Psoas muscle (tissue), 8 donors: ENCODE data around the gene DKKL1. TPM values are rescaled to one million over a fixed set of nuclear protein-coding genes. Genes with fewer than 3 reads are reported as not detected.

ENCODE experiments used
- ATAC-seq, 4 donors: fragments of 200-7000 bp; cut with Tn5 transposase; one replicate each; pipeline ENCODE4 v1.9.1; 2020; ENCODE audit warnings: moderate library complexity in 3 of 4, mild to moderate bottlenecking in 2 of 4
- DNase-seq, 2 donors: peaks; one replicate each; pipeline ENCODE4 v3.0.0-alpha.2; 2020
- H3K27ac ChIP-seq: fragments of 200-600 bp; one replicate; pipeline ENCODE4 v1.8.0; 2022
- H3K27me3 ChIP-seq, 3 donors: fragments of 200-600 bp in 1 of 3; one replicate each; pipeline versions ENCODE4 v1.6.1 to v1.8.0; 2013 to 2022; ENCODE audit warnings: low read length in 2 of 3, mild to moderate bottlenecking in 2 of 3, moderate library complexity in 1 of 3; ENCODE audit not compliant: insufficient read depth in 3 of 3
- H3K36me3 ChIP-seq, 2 donors: fragments of 200-600 bp in 1 of 2; one replicate each; pipeline versions ENCODE4 v1.6.1 to v1.8.0; 2013 to 2022; ENCODE audit warnings: low read depth in 1 of 2, mild to moderate bottlenecking in 1 of 2, moderate library complexity in 1 of 2; ENCODE audit not compliant: insufficient read depth in 1 of 2
- H3K4me1 ChIP-seq: fragments of 200-600 bp; one replicate; pipeline ENCODE4 v1.8.0; 2022
- H3K4me3 ChIP-seq: fragments of 200-600 bp; one replicate; pipeline ENCODE4 v1.8.0; 2022; ENCODE audit warnings: mild to moderate bottlenecking
- H3K9me3 ChIP-seq: fragments of 200-600 bp; one replicate; pipeline ENCODE4 v1.8.0; 2022
- WGBS, 3 donors: extraction: QIAGEN DNeasy Blood & Tissue Kit; methylation state at CpG; one replicate each; pipeline versions ENCODE4 v1.1.6 to v1.1.7; 2013; 5-methylcytosine and 5-hydroxymethylcytosine counted together
- intact Hi-C, 2 donors: fragments of 100-400 bp; cut with DNase I; formaldehyde crosslinking; loops; one replicate each; pipeline versions ENCODE4 v1.11.0 to v1.14.2; 2022
- polyA plus RNA-seq, 3 donors: library from polyadenylated mRNA; stranded (reverse); fragments of 200-250 nt; gene quantifications; one replicate each; pipeline ENCODE4 v1.2.3, GENCODE V29; 2013
- total RNA-seq, 4 donors: library from RNA; stranded (reverse); fragmentation: NEBNext Ultra II Directional in 2 of 4; extraction: Animal tissue kit (Norgen Biotek cat#: 25700) in 2 of 4; gene quantifications; one replicate each; pipeline versions ENCODE4 v1.2.1 to v1.2.4, GENCODE V29; 2021 to 2023
- TF ChIP-seq, protein P1 (sequence below): fragments of 200-600 bp; IDR thresholded peaks from one replicate; pipeline ENCODE4 v1.8.0; 2022; ENCODE audit warnings: antibody characterized with exemption
- donor health status: healthy with polysubstance abuse.
- donor health status: DM: no; HTN: no; CAD: no; lungs with moderate emphysema.
- donor health status: Bipolar disorder and iron deficiency.
- donor health status: healthy.
- donor health status: DM: yes; HTN: yes; CAD: no.
- donor health status: DM: no; HTN: no; CAD: no.
- donor health status: DM: no; HTN: no; CAD: no.
- donor health status: DM: yes; HTN: yes; CAD: no.

Gene DKKL1
- total and polyA plus RNA-seq, 7 donors = 0.06 TPM; not detected in 6

DNA sequence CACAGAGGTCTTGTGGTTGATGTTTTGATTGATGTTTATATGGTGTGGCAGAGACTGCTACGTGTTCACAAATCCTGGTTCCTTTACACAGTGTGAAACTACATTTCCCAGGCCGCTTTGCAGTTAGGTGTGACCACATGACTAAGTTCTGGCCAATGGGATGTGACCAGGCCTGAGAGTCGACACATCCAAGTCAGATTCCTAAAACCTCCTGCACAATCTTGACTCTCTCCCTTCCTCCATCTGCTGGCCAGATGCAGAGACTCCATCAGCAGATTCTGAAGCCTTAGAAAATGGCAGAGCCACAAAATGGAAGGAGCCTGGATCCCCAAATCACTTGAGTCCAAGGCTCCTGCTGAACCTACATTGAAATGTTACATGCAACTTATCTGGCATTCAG is 15.8 kb upstream of the DKKL1 start:
- peak; percentile 30 to 62 (median 48) for ATAC-seq
- no peaks in the 10 kb centered on the region for H3K27me3 ChIP-seq
- no peaks in the 10 kb centered on the region for H3K4me1 ChIP-seq
- 63 to 73% (median 69%) methylated on average over 3 of the region's 3 CpGs for WGBS, 3 donors
- intact Hi-C loops = no loop called here
- H3K9me3 ChIP-seq = no peaks in the 10 kb centered on the region
- peaks cover 2 to 85% of the 10 kb centered on the region in 2 donors for H3K36me3 ChIP-seq
- no peak overlapping the region for H3K4me3 ChIP-seq
- no peak overlapping the region for H3K27ac ChIP-seq
- TF ChIP-seq, protein P1, sequence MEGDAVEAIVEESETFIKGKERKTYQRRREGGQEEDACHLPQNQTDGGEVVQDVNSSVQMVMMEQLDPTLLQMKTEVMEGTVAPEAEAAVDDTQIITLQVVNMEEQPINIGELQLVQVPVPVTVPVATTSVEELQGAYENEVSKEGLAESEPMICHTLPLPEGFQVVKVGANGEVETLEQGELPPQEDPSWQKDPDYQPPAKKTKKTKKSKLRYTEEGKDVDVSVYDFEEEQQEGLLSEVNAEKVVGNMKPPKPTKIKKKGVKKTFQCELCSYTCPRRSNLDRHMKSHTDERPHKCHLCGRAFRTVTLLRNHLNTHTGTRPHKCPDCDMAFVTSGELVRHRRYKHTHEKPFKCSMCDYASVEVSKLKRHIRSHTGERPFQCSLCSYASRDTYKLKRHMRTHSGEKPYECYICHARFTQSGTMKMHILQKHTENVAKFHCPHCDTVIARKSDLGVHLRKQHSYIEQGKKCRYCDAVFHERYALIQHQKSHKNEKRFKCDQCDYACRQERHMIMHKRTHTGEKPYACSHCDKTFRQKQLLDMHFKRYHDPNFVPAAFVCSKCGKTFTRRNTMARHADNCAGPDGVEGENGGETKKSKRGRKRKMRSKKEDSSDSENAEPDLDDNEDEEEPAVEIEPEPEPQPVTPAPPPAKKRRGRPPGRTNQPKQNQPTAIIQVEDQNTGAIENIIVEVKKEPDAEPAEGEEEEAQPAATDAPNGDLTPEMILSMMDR = no peak
- DNase-seq = no peak

DNA sequence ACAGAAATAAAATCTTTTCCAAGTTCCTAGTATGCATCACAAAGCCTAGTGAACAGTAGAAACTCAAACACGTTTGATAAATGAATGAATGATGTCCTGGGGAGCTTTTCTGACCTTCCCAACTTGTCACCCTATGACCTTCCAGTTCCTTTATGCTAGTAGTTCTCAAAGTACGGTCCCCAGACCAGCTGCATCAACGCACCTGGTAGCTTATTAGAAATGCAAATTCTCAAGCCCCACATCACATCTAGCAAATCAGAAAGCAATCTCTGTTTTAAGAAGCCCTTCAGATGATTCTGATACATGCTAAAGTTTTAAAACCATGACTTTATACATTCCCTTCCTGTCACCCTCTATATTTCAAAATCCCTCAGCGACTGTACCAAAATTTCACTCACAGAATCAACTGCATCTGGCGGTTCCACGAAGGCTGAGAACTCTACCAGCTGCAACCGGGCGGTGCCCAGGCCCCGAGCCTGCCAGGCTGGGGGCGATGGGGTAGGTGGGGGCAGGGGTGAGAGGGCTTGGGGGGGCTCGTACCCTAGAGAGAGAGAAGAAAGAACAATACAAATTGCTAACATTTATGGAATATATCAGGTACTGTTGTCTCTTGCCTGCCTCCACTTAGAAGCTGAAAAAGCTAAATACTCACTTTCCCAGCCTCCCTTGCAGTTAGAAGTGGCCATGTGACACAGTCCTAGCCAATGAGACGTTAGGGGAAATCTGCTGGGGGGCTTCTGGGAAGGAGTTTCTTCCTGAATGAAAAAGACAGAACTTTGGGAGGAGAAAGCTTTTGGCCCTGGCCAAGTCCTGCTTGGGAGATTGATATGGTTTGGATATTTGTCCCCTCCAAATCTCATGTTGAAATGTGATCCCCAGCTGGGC is 15.1 kb upstream of the DKKL1 start:
- no peaks in the 10 kb centered on the region for H3K27me3 ChIP-seq
- TF ChIP-seq, protein P1 = no peak
- H3K27ac ChIP-seq = no peak overlapping the region
- ATAC-seq (no peak), DNase-seq (no peak)
- no peak overlapping the region for H3K4me3 ChIP-seq
- peaks cover 2 to 78% of the 10 kb centered on the region in 2 donors for H3K36me3 ChIP-seq
- H3K9me3 ChIP-seq = no peaks in the 10 kb centered on the region
- H3K4me1 ChIP-seq = no peaks in the 10 kb centered on the region
- intact Hi-C loops = no loop called here
- WGBS, 3 donors = 83 to 90% (median 87%) methylated on average over 12 of the region's 12 CpGs

DNA sequence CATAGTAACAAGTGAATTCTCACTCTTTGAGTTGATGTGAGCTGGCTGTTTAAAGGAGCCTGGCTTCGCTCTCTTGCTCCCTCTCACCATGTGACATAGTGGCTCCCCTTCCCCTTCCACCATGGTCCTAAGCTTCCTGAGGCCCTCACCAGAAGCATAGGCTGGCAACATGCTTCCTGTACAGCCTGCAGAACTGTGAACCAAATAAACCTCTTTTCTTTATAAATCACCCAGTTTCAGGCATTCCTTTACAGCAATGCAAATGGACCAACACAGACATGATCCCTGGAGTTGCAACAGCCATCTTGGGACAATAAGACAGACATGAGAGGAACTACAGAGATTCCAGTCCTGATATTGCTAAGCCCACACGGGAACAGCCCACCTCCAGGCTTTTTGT is 14.1 kb upstream of the DKKL1 start:
- TF ChIP-seq, protein P1 = no peak
- WGBS, 3 donors = 96 to 98% (median 96%) methylated on average over 2 of the region's 2 CpGs
- ATAC-seq (no peak), DNase-seq (no peak)
- no peaks in the 10 kb centered on the region for H3K27me3 ChIP-seq
- H3K27ac ChIP-seq = no peak overlapping the region
- peaks cover 2 to 76% of the 10 kb centered on the region in 2 donors for H3K36me3 ChIP-seq
- H3K4me1 ChIP-seq = no peaks in the 10 kb centered on the region
- H3K4me3 ChIP-seq = no peak overlapping the region
- H3K9me3 ChIP-seq = no peaks in the 10 kb centered on the region
- intact Hi-C loops = no loop called here

DNA sequence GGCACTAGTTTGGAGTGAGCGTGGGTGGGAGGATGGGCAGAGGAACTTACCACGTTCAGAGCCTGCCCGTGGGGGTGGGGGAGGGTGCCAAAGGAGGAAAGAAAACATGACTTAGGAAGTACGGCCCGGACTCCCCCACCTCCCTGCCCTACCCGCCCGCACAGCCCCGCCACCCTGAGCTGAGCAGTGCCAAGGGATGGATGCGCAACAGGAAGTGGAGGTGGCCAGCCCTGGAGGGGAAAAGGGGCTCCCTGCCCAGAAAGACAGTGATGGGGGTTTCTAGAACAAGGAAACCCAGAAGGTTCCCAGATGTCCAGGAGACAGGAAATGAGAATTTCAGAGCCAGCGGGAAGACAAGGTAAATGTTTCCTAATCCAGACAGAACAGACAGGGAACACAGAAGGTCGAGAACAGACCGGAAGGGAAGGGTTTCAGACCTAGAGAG is 7.7 kb upstream of the DKKL1 start:
- Histone ChIP-seq H3K36me3 (peaks cover 0 to 43% of the 10 kb centered on the region in 2 donors), H3K27ac (no peak overlapping the region), H3K4me3 (no peak overlapping the region), H3K4me1 (no peaks in the 10 kb centered on the region), H3K9me3 (no peaks in the 10 kb centered on the region), H3K27me3 (no peaks in the 10 kb centered on the region)
- DNase-seq (peak in 1 of 2 donors; percentile 42), ATAC-seq (peak in 1 of 4 donors; percentile 21)
- intact Hi-C loops = no loop called here
- TF ChIP-seq, protein P1 = no peak
- 62 to 65% (median 65%) methylated on average over 12 of the region's 12 CpGs for WGBS, 3 donors
